Trophoblast cell (in vitro differentiated cells and primary cell): ENCODE data around the gene IMMP2L.

Experiments used
- DNase-seq, 2 donors: peaks; one replicate each; pipeline ENCODE4 v3.0.0-alpha.2; 2016
- H2AFZ ChIP-seq: 2 replicates; pipeline ENCODE4 v1.6.1; 2013; ENCODE audit warnings: low read length, moderate library complexity, mild to moderate bottlenecking; ENCODE audit not compliant: insufficient read depth, poor library complexity
- H2AK5ac ChIP-seq: 2 replicates; pipeline ENCODE4 v1.6.1; 2013; ENCODE audit warnings: mild to moderate bottlenecking, low read length
- H2BK120ac ChIP-seq: 2 replicates; pipeline ENCODE4 v1.6.1; 2013; ENCODE audit warnings: low read length, mild to moderate bottlenecking, moderate library complexity; ENCODE audit not compliant: insufficient read depth, poor library complexity
- H2BK12ac ChIP-seq: 2 replicates; pipeline ENCODE4 v1.6.1; 2013; ENCODE audit warnings: mild to moderate bottlenecking, low read length, moderate library complexity
- H2BK5ac ChIP-seq: 2 replicates; pipeline ENCODE4 v1.6.1; 2013; ENCODE audit warnings: low read length, low read depth, moderate library complexity, mild to moderate bottlenecking; ENCODE audit not compliant: poor library complexity
- H3K14ac ChIP-seq: 2 replicates; pipeline ENCODE4 v1.6.1; 2013; ENCODE audit warnings: mild to moderate bottlenecking, low read length
- H3K18ac ChIP-seq: 2 replicates; pipeline ENCODE4 v1.6.1; 2013; ENCODE audit warnings: mild to moderate bottlenecking, low read length
- H3K23ac ChIP-seq: 2 replicates; pipeline ENCODE4 v1.6.1; 2013; ENCODE audit warnings: low read length
- H3K27ac ChIP-seq: 2 replicates; pipeline ENCODE4 v1.5.1; 2013; ENCODE audit warnings: low read depth, mild to moderate bottlenecking, inconsistent platforms, low read length, moderate library complexity
- H3K27me3 ChIP-seq: 2 replicates; pipeline ENCODE4 v1.6.1; 2013; ENCODE audit warnings: inconsistent platforms, mild to moderate bottlenecking, low read length, moderate library complexity; ENCODE audit not compliant: insufficient read depth
- H3K36me3 ChIP-seq, 2 experiments: 1 replicate in 1 of 2; 2 replicates in 1 of 2; pipeline ENCODE4 v1.6.1; 2013; ENCODE audit warnings: low read length in 2 of 2, mild to moderate bottlenecking in 2 of 2, moderate library complexity in 1 of 2; ENCODE audit not compliant: insufficient read depth in 2 of 2, control insufficient read depth in 1 of 2
- H3K4ac ChIP-seq: 2 replicates; pipeline ENCODE4 v1.6.1; 2013; ENCODE audit warnings: low read depth, mild to moderate bottlenecking, low read length, moderate library complexity
- H3K4me1 ChIP-seq, 2 experiments: 1 replicate in 1 of 2; 2 replicates in 1 of 2; pipeline ENCODE4 v1.6.1; 2013; ENCODE audit warnings: low read length in 2 of 2, mild to moderate bottlenecking in 2 of 2, moderate library complexity in 1 of 2; ENCODE audit not compliant: insufficient read depth in 2 of 2, control insufficient read depth in 1 of 2
- H3K4me2 ChIP-seq: 2 replicates; pipeline ENCODE4 v1.6.1; 2013; ENCODE audit warnings: inconsistent platforms, mild to moderate bottlenecking, low read length, moderate library complexity
- H3K4me3 ChIP-seq: 2 replicates; pipeline ENCODE4 v1.5.1; 2013; ENCODE audit warnings: mild to moderate bottlenecking, low read depth, low read length, inconsistent platforms
- H3K79me1 ChIP-seq: one replicate; pipeline ENCODE4 v1.6.1; 2013; ENCODE audit warnings: low read length
- H3K79me2 ChIP-seq: 2 replicates; pipeline ENCODE4 v1.6.1; 2013; ENCODE audit warnings: low read length, mild to moderate bottlenecking; ENCODE audit not compliant: control insufficient read depth, insufficient read depth, poor library complexity
- H3K9ac ChIP-seq: 2 replicates; pipeline ENCODE4 v1.6.1; 2013; ENCODE audit warnings: mild to moderate bottlenecking, low read length
- H3K9me3 ChIP-seq: 2 replicates; pipeline ENCODE4 v1.6.1; 2013; ENCODE audit warnings: low read depth, mild to moderate bottlenecking, control low read depth, inconsistent platforms, low read length; ENCODE audit not compliant: insufficient read depth
- H4K12ac ChIP-seq: 2 replicates; pipeline ENCODE4 v1.6.1; 2013; ENCODE audit warnings: low read depth, mild to moderate bottlenecking, low read length, moderate library complexity
- H4K8ac ChIP-seq: 2 replicates; pipeline ENCODE4 v1.6.1; 2013; ENCODE audit warnings: low read depth, mild to moderate bottlenecking, low read length, moderate library complexity
- H4K91ac ChIP-seq: one replicate; pipeline ENCODE4 v1.6.1; 2013; ENCODE audit warnings: low read depth, mild to moderate bottlenecking, low read length, moderate library complexity
- WGBS: extraction: QIAGEN DNeasy Blood & Tissue Kit; methylation state at CpG from one replicate; pipeline ENCODE4 v1.1.7; 2013; ENCODE audit warnings: missing lambda C conversion rate; ENCODE audit not compliant: insufficient read length, insufficient coverage; ENCODE audit errors: extremely low coverage; 5-methylcytosine and 5-hydroxymethylcytosine counted together

The IMMP2L gene

DNA sequence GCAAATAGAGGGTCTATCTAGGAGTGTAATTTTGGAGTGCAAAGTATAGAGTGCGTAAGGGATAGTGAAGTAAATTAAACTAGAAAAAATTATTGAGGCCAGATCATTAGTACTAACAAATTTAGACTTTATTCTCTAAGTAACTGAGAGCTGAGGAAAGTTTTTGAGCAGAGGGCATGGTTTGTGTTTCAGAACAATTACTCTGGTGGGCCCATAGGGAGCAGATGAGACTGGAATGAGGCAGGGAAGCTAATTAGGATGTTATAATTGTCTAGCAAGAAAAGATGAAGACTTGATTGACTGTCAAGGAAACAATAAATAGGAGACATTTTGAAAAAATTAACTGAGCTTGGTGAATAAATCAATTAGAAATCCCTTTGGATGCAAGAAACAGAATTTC, 37.8 kb upstream of the IMMP2L start:
- H2AK5ac ChIP-seq, result no peak overlapping the region
- no peak overlapping the region for H3K18ac ChIP-seq
- H3K27ac ChIP-seq, result no peak overlapping the region
- no peak overlapping the region for H2BK5ac ChIP-seq
- no peaks in the 10 kb centered on the region for H3K27me3 ChIP-seq
- H4K12ac ChIP-seq, result no peak overlapping the region
- no peak overlapping the region for H3K9ac ChIP-seq
- no peak overlapping the region for H2BK120ac ChIP-seq
- H3K79me1 ChIP-seq, result no peaks in the 10 kb centered on the region
- no peak overlapping the region for H2BK12ac ChIP-seq
- H3K36me3 ChIP-seq, result no peaks in the 10 kb centered on the region
- H2AFZ ChIP-seq, result no peak overlapping the region
- no peaks in the 10 kb centered on the region for H3K9me3 ChIP-seq
- H3K4me1 ChIP-seq, result no peaks in the 10 kb centered on the region
- H4K91ac ChIP-seq, result no peak overlapping the region
- no peak overlapping the region for H4K8ac ChIP-seq
- H3K4me3 ChIP-seq, result no peak overlapping the region
- no peak overlapping the region for H3K4me2 ChIP-seq
- no peak overlapping the region for H3K23ac ChIP-seq
- H3K14ac ChIP-seq, result no peak overlapping the region
- H3K79me2 ChIP-seq, result no peaks in the 10 kb centered on the region
- 100% methylated on average over 1 of the region's 1 CpG for WGBS
- no peak overlapping the region for H3K4ac ChIP-seq
- no peak for DNase-seq

DNA sequence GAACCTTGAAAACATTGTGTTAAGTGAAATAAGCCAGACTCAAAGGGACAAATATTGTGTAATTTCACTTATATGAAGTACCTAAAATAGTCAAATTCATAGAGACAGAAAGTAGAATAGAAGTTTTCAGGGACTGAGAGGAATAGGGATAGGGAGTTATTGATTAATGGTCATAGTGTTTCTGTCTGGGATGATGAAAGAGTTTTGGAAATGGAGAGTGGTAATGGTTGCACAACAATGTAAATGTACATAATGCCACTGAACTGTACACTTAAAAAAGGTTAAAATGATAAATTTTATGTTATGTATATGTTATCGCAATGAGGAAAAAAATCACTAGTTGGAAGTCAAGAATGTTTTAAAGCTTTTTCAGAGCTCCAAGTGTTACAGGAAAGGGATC, 33.5 kb upstream of the IMMP2L start:
- Histone ChIP-seq H3K14ac (no peak overlapping the region), H2BK5ac (no peak overlapping the region), H3K79me2 (no peaks in the 10 kb centered on the region), H2BK12ac (no peak overlapping the region), H2AK5ac (no peak overlapping the region), H3K9ac (no peak overlapping the region), H3K9me3 (no peaks in the 10 kb centered on the region), H2BK120ac (no peak overlapping the region), H3K4me2 (no peak overlapping the region), H4K12ac (no peak overlapping the region), H4K91ac (no peak overlapping the region), H2AFZ (no peak overlapping the region), H3K4me1 (no peaks in the 10 kb centered on the region), H3K27ac (no peak overlapping the region), H3K27me3 (no peaks in the 10 kb centered on the region), H3K18ac (no peak overlapping the region), H3K23ac (no peak overlapping the region), H3K4ac (no peak overlapping the region), H3K79me1 (no peaks in the 10 kb centered on the region), H3K4me3 (no peak overlapping the region), H4K8ac (no peak overlapping the region), H3K36me3 (no peaks in the 10 kb centered on the region)
- WGBS, result 100% methylated on average over 1 of the region's 1 CpG
- no peak for DNase-seq

DNA sequence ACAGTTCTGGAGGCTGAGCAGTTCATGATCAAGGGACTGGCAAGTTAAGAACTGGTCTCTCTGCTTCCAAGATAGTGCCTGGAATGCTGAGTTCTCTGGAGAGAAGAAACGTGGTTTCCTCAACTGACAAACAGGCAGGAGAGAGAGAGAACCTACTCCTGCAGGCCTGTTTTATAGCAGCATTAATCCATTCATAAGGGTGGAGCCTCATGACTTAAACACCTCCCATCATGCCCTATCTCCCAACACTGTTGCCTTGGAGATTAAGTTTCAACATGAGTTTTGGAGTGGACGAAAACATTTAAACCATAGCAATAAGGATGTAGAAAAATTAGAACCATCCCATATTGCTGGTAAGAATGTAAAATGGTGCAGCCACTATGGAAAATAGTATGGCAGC, 32.3 kb upstream of the IMMP2L start:
- Histone ChIP-seq H3K9ac (no peak overlapping the region), H3K4me3 (no peak overlapping the region), H2BK120ac (no peak overlapping the region), H2BK5ac (no peak overlapping the region), H3K14ac (no peak overlapping the region), H4K91ac (no peak overlapping the region), H2AFZ (no peak overlapping the region), H2BK12ac (no peak overlapping the region), H3K36me3 (no peaks in the 10 kb centered on the region), H3K18ac (no peak overlapping the region), H3K79me1 (no peaks in the 10 kb centered on the region), H3K23ac (no peak overlapping the region), H3K27ac (no peak overlapping the region), H3K9me3 (no peaks in the 10 kb centered on the region), H4K12ac (no peak overlapping the region), H4K8ac (no peak overlapping the region), H3K4me2 (no peak overlapping the region), H3K4ac (no peak overlapping the region), H3K79me2 (no peaks in the 10 kb centered on the region), H3K27me3 (no peaks in the 10 kb centered on the region), H2AK5ac (no peak overlapping the region), H3K4me1 (no peaks in the 10 kb centered on the region)
- no peak for DNase-seq
- no CpG with 5 or more reads among the region's 2 CpGs for WGBS

DNA sequence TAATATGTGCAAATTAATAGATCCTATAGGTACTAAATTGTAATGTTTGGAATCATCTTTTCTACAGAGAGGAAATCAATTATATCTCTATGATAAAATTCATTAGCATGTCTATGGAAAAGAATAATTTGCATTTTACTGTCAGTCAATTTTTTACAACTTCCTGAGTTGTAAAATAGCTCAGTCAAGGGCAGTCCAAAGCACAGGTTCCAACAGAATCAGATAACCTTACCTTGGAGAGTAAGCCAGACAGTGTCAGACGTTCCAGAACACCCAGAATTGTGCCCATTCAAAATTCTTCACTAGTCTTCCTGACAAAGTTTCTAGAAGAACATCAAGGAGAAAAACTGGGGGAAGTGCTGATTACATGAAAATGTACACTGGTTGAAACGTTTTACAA, 31.1 kb upstream of the IMMP2L start:
- Histone ChIP-seq H4K12ac (no peak overlapping the region), H3K18ac (no peak overlapping the region), H2AK5ac (no peak overlapping the region), H3K4me1 (no peaks in the 10 kb centered on the region), H3K9me3 (no peaks in the 10 kb centered on the region), H4K8ac (no peak overlapping the region), H3K4ac (no peak overlapping the region), H2BK12ac (no peak overlapping the region), H3K4me3 (no peak overlapping the region), H3K27me3 (no peaks in the 10 kb centered on the region), H3K23ac (no peak overlapping the region), H3K36me3 (no peaks in the 10 kb centered on the region), H3K27ac (no peak overlapping the region), H2BK5ac (no peak overlapping the region), H2AFZ (no peak overlapping the region), H3K4me2 (no peak overlapping the region), H3K79me1 (no peaks in the 10 kb centered on the region), H3K79me2 (no peaks in the 10 kb centered on the region), H2BK120ac (no peak overlapping the region), H3K14ac (no peak overlapping the region), H3K9ac (no peak overlapping the region), H4K91ac (no peak overlapping the region)
- no CpG with 5 or more reads among the region's 2 CpGs for WGBS
- no peak for DNase-seq
